GM12891 (cell line): ENCODE data around the gene RALB.
A peak's percentile ranks its signal among the peaks of the same experiment; 100 is the strongest.

Source experiments
- POLR2A ChIP-seq: IDR thresholded peaks from 2 replicates; pipeline ENCODE4 v1.6.1; 2011; ENCODE audit warnings: low read depth, low read length, control low read depth
- POLR2AphosphoS5 ChIP-seq: IDR thresholded peaks from 2 replicates; pipeline ENCODE4 v1.6.1; 2011; ENCODE audit warnings: low read depth, low read length, control low read depth
- POU2F2 ChIP-seq: IDR thresholded peaks from 2 replicates; pipeline ENCODE4 v1.6.1; 2011; ENCODE audit warnings: low read depth, mild to moderate bottlenecking, control low read depth, low read length, moderate library complexity
- TAF1 ChIP-seq: IDR thresholded peaks from 2 replicates; pipeline ENCODE4 v1.6.1; 2011; ENCODE audit warnings: low read depth, low read length, control low read depth

DNA sequence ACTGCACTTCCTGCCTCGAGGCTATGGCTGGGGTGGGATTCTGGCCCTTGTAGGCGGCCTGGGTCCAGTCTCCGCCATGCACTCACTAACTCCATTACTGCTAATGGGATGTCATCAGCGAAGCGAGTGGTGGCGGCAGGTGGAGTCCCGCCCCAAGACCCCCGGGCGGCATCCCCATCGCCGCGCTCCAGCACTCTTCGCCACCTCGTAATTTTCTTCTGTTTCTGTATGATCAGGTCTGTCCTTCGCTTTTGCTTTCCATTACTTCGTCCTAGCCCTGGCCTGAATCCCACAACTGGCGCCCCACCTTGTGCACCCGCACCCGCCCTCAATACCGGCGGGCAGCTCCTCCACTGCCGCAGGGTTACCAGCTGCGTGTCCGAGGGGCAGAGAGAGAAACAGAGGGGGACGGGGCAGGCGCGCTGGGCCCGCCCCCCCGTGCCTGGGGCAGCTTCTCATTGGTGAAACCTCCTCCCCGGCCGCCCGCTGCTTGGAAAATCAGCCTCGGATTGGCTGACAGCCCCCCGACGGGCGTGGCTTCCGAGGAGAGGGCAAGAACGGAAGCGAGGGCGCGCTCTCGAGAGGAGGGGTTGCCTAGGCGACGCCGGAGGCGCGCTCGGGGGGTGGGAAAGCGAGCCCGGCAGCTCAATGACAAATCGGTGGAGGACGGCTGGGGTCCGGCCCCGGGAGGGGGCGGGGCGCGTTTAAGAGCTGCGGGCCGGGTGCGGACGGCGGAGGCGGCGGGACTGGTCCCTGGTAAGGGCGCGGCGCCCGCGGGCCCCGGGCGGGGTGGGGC is at the start of gene RALB:
- TF ChIP-seq POLR2AphosphoS5 (no peak; the same call in 1 of the 2 replicates), POLR2A (no peak), TAF1 (no peak), POU2F2 (0 out of 2 replicates have a peak, but pooled peaks have one; percentile 20)
